AG04450 (cell line): ENCODE data around the gene USH1C. TPM values are rescaled to one million over a fixed set of nuclear protein-coding genes. Genes with fewer than 3 reads are reported as not detected.

Experiments
- CTCF ChIA-PET: fragments of 300-600, 350-600 bp; formaldehyde crosslinking; extraction: SDS; loops from one replicate; lab custom pipeline; 2022; ENCODE audit warnings: antibody characterized with exemption, inconsistent platforms; lab: Charles Lee
- POLR2A ChIA-PET: fragments of 350-600 bp; formaldehyde crosslinking; extraction: SDS; loops from one replicate; lab custom pipeline; 2021; ENCODE audit warnings: antibody characterized with exemption, inconsistent platforms; lab: Yijun Ruan, JAX
- DNase-seq: peaks from one replicate; pipeline ENCODE4 v3.0.0-alpha.2; 2011; ENCODE audit warnings: low read depth, low spot score
- H3K27ac ChIP-seq: one replicate; pipeline ENCODE4 v1.5.1; 2012; ENCODE audit warnings: low read depth, low read length, control low read depth
- H3K27me3 ChIP-seq: one replicate; pipeline ENCODE4 v1.6.0; 2012; ENCODE audit warnings: low read length; ENCODE audit not compliant: control insufficient read depth, insufficient read depth
- H3K4me3 ChIP-seq: 2 replicates; pipeline ENCODE4 v1.5.1; 2011; ENCODE audit warnings: mild to moderate bottlenecking, low read depth, low read length, control low read depth
- H3K9me3 ChIP-seq: 2 replicates; pipeline ENCODE4 v1.5.1; 2012; ENCODE audit warnings: low read length; ENCODE audit not compliant: control insufficient read depth, insufficient read depth
- polyA plus RNA-seq: library from polyadenylated mRNA; depleted of rRNA; stranded (reverse); fragments of >200 nt; gene quantifications from 2 replicates; pipeline ENCODE4 v1.2.3, GENCODE V29; 2011
- TF ChIP-seq, protein P1 (sequence below): IDR thresholded peaks from 2 replicates; pipeline ENCODE4 v1.5.1; 2011; ENCODE audit warnings: low read depth, low read length, control low read depth, inconsistent platforms

Gene USH1C
- polyA plus RNA-seq, 1 experiment, result not detected

GRCh38 chr11:17559341-17560087 lies 15.3 kb upstream of the USH1C start:
- no peak overlapping the region for H3K4me3 ChIP-seq
- TF ChIP-seq, protein P1, sequence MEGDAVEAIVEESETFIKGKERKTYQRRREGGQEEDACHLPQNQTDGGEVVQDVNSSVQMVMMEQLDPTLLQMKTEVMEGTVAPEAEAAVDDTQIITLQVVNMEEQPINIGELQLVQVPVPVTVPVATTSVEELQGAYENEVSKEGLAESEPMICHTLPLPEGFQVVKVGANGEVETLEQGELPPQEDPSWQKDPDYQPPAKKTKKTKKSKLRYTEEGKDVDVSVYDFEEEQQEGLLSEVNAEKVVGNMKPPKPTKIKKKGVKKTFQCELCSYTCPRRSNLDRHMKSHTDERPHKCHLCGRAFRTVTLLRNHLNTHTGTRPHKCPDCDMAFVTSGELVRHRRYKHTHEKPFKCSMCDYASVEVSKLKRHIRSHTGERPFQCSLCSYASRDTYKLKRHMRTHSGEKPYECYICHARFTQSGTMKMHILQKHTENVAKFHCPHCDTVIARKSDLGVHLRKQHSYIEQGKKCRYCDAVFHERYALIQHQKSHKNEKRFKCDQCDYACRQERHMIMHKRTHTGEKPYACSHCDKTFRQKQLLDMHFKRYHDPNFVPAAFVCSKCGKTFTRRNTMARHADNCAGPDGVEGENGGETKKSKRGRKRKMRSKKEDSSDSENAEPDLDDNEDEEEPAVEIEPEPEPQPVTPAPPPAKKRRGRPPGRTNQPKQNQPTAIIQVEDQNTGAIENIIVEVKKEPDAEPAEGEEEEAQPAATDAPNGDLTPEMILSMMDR, result no peak
- ChIA-PET POLR2A (no interaction called here), CTCF (no interaction called here)
- no peak overlapping the region for H3K27ac ChIP-seq
- no peak for DNase-seq
- H3K27me3 ChIP-seq, result no peaks in the 10 kb centered on the region
- no peaks in the 10 kb centered on the region for H3K9me3 ChIP-seq

DNA sequence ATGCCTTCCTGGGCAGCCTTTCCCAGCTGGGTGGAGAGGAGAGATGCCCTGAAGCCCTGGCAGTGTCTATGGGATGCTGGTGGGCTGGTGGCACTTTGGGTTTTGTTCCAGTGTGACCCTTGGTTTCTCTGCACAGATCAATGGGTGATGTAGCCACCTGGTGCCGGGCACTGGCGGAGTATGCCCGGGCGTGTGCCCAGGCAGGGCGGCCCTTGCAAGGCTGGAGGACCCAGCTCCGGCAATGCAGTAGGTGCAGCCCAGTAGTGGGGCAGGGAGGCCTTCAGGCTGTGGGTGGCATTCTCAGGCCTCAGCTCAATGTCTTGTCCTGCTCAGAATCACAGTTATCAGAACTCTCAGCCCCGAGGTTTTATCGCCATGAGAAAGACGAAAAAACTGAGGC lies 14.7 kb upstream of the USH1C start:
- Histone ChIP-seq H3K4me3 (no peak overlapping the region), H3K27ac (no peak overlapping the region), H3K27me3 (no peaks in the 10 kb centered on the region), H3K9me3 (no peaks in the 10 kb centered on the region)
- ChIA-PET POLR2A (no interaction called here), CTCF (no interaction called here)
- no peak for DNase-seq
- TF ChIP-seq, protein P1, result no peak

GRCh38 chr11:17558025-17558780 lies 14.0 kb upstream of the USH1C start:
- TF ChIP-seq, protein P1, result no peak
- Histone ChIP-seq H3K4me3 (no peak overlapping the region), H3K9me3 (no peaks in the 10 kb centered on the region), H3K27ac (no peak overlapping the region), H3K27me3 (no peaks in the 10 kb centered on the region)
- ChIA-PET CTCF (no interaction called here), POLR2A (no interaction called here)
- DNase-seq, result no peak

GRCh38 chr11:17556999-17557398 lies 12.8 kb upstream of the USH1C start:
- no peak for DNase-seq
- Histone ChIP-seq H3K27ac (no peak overlapping the region), H3K27me3 (no peaks in the 10 kb centered on the region), H3K9me3 (no peaks in the 10 kb centered on the region), H3K4me3 (no peak overlapping the region)
- TF ChIP-seq, protein P1, result no peak
- CTCF ChIA-PET, result no interaction called here
- POLR2A ChIA-PET, result no interaction called here

- TF ChIP-seq, protein P1, result no peak
- no peak for DNase-seq
- POLR2A ChIA-PET, result no interaction called here
These were observed 10.3 kb upstream of the USH1C start for GRCh38 chr11:17554487-17554886.

More at GRCh38 chr11:17554487-17554886, 10.3 kb upstream of the USH1C start:
- CTCF ChIA-PET, result interaction anchor here (0.5 to 1.0 kb wide), 2 partner anchors 26 to 199 kb away, joined by 3 read pairs; no protein-coding TSS in a partner anchor
- Histone ChIP-seq H3K27ac (no peak overlapping the region), H3K4me3 (no peak overlapping the region), H3K9me3 (no peaks in the 10 kb centered on the region), H3K27me3 (no peaks in the 10 kb centered on the region)
